HG03175 (cell line): ENCODE data around the gene IWS1.
"Not testable (repeated sequence)": the region's sequence is repeated elsewhere in the genome, so short reads cannot be mapped to it uniquely, and the experiment has no call there.

ENCODE experiments used
- ATAC-seq: cut with Tn5 transposase; IDR thresholded peaks from one replicate; pipeline ENCODE4 v1.9.1; 2021; ENCODE audit warnings: mild to moderate bottlenecking, moderate library complexity; ENCODE audit not compliant: unreplicated experiment

The IWS1 gene

GRCh38 chr2:127561371-127561770 is 35.1 kb upstream of the IWS1 start:
- ATAC-seq = no peak

- ATAC-seq = no peak
These were observed 34.6 kb upstream of the IWS1 start for GRCh38 chr2:127560931-127561280.

- ATAC-seq = no peak
These were observed 34.1 kb upstream of the IWS1 start for GRCh38 chr2:127560201-127560930.

GRCh38 chr2:127559454-127559853 is 33.2 kb upstream of the IWS1 start:
- no peak for ATAC-seq

GRCh38 chr2:127558911-127559310 is 32.6 kb upstream of the IWS1 start:
- ATAC-seq = no peak

- ATAC-seq = no peak
These were observed 26.6 kb upstream of the IWS1 start for GRCh38 chr2:127552846-127553245.

- no peak for ATAC-seq
These were observed 26.0 kb upstream of the IWS1 start for GRCh38 chr2:127552336-127552735.

GRCh38 chr2:127551221-127551930 is 25.1 kb upstream of the IWS1 start:
- ATAC-seq = no peak

- ATAC-seq = no peak
These were observed 20.5 kb upstream of the IWS1 start for GRCh38 chr2:127546797-127547196.

- no peak for ATAC-seq
These were observed 19.5 kb upstream of the IWS1 start for GRCh38 chr2:127545796-127546195.

- no peak for ATAC-seq
These were observed 18.9 kb upstream of the IWS1 start for GRCh38 chr2:127545189-127545588.

GRCh38 chr2:127543013-127543501 is 16.8 kb upstream of the IWS1 start:
- ATAC-seq = not testable (repeated sequence)

GRCh38 chr2:127542231-127542630 is 15.9 kb upstream of the IWS1 start:
- ATAC-seq = no peak

- no peak for ATAC-seq
These were observed 15.5 kb upstream of the IWS1 start for GRCh38 chr2:127541809-127542208.

- no peak for ATAC-seq
These were observed 11.4 kb upstream of the IWS1 start for GRCh38 chr2:127537644-127538043.

GRCh38 chr2:127536707-127537541 is 10.6 kb upstream of the IWS1 start:
- ATAC-seq = no peak

GRCh38 chr2:127535918-127536317 is 9.6 kb upstream of the IWS1 start:
- no peak for ATAC-seq

- ATAC-seq = no peak
These were observed 9.2 kb upstream of the IWS1 start, which contains the start of gene MYO7B for GRCh38 chr2:127535422-127535901. Gene MYO7B (plus strand): TSS chr2:127535683. CDS start chr2:127559723, 24,040 bp downstream.

GRCh38 chr2:127532296-127532695 is 6.0 kb upstream of the IWS1 start:
- ATAC-seq = no peak

- no peak for ATAC-seq
These were observed 4.9 kb upstream of the IWS1 start for GRCh38 chr2:127531221-127531648.
